Stimulated activated CD8-positive, alpha-beta memory T cell treated with anti-CD3 and anti-CD28 coated beads, Interleukin-7, amount 100 ng/mL, for 1 hour (primary cell): ENCODE data around the gene RAD9A.
A peak's percentile ranks its signal among the peaks of the same experiment; 100 is the strongest.
"Not testable (repeated sequence)": the region's sequence is repeated elsewhere in the genome, so short reads cannot be mapped to it uniquely, and the experiment has no call there.

ENCODE experiments used
- DNase-seq, 2 donors: peaks; one replicate each; pipeline ENCODE4 v3.0.0-alpha.2; 2020; ENCODE audit warnings: low read depth in 2 of 2

RAD9A gene

DNA sequence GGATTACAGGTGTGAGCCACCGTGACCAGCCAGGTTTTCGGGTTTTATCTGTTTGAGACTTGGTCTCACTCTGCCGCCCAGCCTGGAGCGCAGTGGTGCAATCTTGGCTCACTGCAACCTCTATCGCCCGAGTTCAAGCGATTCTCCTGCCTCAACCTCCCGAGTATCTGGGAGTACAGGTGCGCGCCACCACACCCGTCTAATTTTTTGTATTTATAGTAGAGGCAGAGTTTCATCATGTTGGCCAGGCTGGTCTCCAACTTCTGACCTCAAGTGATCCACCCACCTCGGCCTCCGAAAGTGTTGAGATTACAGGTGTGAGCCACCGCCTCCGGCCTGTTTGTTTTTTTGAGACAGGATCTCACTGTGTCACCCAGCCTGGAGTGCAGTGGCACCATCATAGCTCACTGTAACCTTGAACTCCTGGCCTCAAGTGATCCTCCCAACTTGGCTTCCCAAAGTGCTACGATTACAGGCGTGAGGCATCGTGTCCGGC lies 35.6 kb downstream of the RAD9A start:
- DNase-seq = not testable (repeated sequence)

DNA sequence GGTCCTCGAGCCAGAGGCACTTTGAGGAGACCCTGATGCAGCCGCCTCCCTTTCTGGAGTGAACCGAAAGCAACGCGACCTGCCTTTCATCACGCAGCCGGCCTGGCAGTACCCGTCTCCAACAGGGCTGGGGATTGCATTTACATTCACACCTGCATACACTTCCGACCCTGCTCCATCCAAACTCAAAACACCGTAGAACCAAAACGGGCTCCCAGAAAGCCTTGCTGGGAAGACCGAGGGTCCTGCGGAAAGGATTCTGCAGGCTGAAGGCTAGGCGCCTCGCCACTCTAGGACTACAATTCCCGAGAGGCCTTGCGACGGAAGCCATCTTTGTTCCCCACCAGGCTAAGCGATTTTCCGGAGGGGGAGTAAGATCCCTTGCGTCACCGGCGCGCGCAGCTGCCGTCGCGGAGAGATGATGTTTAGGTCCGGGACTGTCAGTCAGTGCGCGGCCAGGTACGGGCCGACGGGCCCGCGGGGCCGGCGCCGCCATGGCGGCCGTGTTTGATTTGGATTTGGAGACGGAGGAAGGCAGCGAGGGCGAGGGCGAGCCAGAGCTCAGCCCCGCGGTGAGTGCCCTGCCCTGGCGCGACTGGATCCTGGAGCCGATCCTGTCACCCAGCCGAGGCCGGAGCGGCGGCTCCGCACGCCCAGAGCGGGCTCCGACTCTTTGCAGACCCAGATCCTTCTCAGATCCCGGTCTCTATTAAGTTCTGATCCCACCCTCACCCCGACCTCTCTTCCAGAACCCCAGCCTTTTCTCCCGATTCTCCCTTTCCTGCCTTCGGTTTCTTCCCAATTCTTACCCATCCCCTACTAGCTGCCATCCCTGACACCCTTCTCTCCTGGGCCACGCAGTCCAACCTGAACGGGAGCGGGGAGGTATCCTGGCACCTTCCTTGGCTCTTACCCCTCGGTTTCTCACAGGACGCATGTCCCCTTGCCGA lies 36.5 kb downstream of the RAD9A start, which contains the start of gene RPS6KB2:
Gene RPS6KB2, plus strand, starts transcription at position 443 of the 950 bp plus-strand sequence. Its CDS starts 52 bp downstream, at position 495.
- peak; percentile 99 to 100 for DNase-seq

DNA sequence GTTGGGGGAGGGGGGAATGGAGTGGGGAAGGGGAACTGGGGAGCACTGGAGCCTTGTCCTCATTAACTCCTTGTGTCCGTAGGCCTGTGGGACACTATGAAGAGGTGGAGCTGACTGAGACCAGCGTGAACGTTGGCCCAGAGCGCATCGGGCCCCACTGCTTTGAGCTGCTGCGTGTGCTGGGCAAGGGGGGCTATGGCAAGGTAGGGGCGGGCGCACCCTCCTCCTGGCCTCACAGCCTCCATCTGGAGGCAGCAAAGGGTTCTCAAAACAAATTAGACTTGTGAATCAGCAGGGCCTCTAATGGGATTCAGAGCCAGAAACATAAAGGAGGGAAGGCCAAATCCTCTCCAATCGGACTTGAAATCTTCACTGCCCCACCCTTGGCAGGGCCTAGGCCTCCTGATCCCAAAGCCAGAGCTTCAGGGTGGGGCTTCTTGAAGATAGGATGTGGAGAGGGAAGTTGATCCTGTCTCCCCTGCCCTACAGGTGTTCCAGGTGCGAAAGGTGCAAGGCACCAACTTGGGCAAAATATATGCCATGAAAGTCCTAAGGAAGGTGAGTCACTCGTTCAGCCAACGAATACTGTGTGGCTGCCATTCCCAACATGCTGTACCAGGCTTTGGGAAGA lies 37.4 kb downstream of the RAD9A start:
- DNase-seq = no peak

DNA sequence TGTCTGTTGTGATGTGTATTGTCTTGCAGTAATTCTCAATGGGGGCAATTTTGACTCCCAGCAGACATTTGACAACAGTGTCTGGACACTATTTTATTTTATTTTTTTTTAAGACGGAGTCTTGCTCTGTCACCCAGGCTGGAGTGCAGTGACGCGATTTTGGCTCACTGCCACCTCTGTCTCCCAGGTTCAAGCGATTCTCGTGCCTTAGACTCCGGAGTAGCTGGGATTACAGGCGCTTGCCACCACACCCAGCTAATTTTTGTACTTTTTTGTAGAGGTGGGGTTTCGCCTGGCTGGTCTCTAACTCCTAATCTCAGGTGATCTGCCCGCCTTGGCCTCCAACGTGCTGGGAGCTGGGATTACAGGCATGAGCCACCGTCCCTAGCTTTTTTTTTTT lies 37.9 kb downstream of the RAD9A start:
- DNase-seq = no peak

DNA sequence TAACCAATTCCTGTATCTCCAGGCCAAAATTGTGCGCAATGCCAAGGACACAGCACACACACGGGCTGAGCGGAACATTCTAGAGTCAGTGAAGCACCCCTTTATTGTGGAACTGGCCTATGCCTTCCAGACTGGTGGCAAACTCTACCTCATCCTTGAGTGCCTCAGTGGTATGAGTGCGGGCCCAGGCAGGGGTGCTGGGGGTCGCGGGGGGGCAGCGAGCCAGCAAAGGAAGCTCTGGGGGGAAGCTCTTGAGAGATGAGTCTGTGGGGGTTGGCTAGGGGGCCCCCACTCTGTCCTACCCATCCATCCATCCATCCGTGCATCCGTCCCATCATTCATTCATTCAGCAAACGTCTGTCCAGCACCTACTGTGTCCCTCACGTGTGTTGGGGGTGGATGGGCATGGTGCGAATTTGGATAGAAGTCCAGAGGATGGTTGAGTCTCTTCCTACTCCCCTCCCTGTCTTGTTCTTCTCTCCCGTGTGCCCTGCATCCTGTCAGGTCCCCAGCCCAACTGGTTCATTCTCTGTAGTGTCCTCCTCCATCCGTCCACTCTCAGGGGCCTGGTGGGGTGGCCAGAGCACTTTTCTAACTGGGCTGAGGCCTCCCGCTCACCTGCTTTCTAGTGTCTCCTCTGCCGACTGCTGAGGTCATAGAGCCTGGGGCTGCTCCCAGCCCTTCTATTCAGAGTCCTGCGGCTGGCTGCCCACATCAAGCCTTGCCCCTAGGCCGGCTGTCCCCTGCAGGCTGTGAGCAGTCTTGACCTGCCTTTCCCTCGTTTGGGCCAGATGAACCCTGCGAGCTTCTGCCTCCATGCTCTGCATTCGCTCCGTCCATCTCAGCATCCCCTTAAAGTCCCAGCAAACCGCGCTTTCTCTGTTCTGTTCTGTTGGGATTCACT lies 39.8 kb downstream of the RAD9A start:
- DNase-seq = no peak

DNA sequence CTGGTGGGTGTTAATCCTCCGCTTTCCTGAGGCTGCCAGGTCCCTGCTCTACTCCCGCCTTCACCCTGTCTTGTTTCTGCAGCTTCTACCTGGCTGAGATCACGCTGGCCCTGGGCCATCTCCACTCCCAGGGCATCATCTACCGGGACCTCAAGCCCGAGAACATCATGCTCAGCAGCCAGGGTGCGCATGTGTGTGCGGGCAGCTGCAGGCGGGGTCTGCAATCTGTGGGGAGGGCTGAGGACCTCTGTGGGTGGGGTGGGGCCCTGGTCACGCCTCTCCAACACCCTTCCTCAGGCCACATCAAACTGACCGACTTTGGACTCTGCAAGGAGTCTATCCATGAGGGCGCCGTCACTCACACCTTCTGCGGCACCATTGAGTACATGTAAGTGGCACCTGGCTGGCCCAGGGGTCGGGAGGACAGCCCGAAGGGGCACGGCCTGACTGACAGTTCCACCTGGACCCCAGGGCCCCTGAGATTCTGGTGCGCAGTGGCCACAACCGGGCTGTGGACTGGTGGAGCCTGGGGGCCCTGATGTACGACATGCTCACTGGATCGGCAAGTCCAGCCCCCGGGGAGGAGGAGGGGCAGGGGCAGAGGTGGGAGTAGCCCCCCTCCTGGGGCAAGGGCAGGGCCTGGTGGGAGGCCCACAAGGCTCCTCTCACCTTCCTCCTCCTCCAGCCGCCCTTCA lies 41.0 kb downstream of the RAD9A start:
- no peak for DNase-seq

DNA sequence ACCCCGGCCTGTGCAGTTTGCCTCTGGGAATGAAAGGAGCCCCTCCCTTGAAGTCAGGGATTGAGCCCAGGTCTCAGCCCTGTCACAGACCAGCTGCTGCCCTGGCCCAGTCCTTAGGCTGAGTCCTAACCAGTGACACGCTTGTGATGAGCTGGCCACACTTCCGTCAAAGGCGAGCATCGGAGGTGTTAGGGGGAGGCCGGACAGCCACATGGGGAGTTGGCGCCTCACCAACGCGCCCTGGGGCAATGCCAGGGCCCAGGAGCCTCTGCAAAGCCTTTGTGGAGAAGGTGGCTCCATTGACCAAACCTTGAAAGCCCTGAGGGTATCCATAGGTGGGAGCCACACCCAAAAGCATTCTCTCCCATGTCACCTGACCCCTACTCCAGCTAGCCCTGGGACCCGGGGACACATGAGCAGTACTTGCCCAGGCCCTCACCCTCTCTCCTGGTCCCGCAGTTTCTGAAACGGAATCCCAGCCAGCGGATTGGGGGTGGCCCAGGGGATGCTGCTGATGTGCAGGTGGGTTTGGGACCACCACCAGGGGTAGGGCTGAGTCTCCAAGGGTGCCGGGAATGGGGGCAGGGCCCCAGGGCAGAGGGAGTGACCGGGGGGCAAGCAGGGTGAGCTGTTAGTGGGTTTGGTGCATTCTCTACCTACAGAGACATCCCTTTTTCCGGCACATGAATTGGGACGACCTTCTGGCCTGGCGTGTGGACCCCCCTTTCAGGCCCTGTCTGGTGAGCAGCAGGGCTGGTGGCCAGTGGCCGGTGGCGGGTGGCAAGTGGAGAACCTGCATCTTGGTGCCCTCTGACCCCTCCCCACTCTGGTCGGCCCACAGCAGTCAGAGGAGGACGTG lies 42.0 kb downstream of the RAD9A start:
- DNase-seq = no peak

DNA sequence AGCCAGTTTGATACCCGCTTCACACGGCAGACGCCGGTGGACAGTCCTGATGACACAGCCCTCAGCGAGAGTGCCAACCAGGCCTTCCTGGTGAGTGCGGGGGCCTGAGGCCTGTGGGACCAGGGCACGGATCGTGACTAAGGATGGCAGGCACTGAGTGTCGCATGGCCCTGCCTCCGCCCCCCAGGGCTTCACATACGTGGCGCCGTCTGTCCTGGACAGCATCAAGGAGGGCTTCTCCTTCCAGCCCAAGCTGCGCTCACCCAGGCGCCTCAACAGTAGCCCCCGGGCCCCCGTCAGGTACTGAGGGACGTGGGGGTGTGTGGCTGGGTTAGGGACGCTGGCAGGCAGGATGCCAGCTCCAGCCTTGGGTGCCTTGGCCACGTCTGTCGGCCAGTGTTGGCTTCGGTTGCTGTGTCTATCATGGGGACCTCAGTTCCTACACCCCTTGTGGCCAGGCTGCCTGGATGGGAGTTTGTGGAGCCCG lies 42.7 kb downstream of the RAD9A start:
- no peak for DNase-seq

DNA sequence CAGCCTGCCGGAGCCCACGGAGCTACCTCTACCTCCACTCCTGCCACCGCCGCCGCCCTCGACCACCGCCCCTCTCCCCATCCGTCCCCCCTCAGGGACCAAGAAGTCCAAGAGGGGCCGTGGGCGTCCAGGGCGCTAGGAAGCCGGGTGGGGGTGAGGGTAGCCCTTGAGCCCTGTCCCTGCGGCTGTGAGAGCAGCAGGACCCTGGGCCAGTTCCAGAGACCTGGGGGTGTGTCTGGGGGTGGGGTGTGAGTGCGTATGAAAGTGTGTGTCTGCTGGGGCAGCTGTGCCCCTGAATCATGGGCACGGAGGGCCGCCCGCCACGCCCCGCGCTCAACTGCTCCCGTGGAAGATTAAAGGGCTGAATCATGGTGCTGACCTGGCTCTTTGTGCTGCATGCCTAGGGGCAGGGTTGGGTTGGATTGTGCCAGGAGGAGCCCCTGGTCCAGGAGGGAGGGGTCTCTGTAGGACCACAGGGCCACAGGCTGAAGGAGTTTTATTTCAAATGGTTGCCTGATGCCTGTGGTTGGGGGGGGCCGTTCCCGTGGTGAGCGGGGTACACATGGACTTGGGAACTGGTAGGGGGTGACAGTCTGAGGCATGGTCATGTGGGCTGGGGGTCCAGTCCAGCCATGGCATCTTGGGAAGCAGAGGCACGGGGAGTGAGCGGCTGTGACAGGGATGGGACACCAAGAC lies 43.4 kb downstream of the RAD9A start:
- no peak for DNase-seq

DNA sequence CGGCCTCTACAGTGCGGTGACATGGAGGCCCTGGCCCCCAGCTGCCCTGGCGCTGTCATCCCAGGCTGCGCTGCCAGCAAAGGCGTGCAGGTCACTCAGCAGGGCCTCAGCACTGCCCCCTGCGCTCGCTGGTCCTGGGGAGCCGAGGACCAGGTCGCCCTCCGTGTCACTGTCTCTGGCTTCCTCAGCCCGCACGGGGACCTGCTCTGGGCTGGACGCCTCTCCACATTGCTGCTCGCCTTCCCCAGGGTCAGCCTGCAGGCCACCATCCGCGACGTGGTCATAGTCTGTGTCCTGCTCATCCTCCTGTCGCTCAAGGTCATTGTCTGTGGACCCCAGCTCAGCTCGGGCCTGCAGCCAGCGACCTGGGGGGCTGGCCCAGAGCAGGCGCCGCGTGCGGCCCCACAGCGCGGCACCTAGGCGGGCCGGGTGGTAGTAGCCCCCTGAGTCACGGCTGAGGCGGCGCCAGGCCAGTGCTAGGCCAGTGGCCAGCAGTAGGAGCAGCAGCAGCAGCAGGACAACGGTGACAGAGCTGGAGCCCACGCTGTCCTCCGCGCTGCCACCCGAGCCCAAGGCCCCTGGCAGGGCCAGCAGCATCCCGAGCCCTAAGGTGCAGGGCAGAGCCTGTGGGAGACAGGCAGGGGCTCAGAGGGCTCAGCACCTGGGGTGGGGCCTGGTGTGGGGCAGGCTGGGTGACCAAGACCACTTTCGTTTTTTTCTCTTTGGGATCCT lies 44.1 kb downstream of the RAD9A start:
- no peak for DNase-seq

DNA sequence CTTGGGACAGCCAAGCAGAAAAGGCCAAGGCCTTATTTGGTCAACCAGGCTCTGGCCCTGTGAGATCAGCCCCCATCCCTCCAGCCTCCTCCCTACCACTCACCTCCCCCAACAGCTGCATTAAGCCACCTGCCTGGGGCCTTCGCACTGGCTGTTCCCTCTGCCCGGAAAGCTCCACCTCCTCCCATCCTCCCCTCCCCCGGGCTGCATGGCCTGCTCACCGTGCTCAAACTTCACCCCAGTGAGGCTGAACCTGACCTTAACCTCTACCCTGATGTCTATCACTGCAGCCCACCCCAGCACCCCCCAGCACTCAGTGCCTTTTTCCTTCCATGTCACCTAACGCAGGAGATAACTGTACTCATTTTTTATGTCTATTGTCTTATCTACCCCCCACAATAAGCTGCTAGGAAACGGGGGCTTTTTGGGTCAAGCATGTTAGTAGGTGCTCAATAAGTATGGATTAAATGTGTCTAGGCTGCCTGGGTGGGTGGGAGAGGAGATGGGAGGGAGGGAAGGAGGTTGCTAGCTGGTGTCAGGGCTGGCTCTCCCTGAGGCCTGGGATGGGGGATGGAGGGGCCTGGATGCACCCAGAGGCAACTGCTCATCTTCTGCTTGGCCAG lies 44.8 kb downstream of the RAD9A start:
- no peak for DNase-seq

DNA sequence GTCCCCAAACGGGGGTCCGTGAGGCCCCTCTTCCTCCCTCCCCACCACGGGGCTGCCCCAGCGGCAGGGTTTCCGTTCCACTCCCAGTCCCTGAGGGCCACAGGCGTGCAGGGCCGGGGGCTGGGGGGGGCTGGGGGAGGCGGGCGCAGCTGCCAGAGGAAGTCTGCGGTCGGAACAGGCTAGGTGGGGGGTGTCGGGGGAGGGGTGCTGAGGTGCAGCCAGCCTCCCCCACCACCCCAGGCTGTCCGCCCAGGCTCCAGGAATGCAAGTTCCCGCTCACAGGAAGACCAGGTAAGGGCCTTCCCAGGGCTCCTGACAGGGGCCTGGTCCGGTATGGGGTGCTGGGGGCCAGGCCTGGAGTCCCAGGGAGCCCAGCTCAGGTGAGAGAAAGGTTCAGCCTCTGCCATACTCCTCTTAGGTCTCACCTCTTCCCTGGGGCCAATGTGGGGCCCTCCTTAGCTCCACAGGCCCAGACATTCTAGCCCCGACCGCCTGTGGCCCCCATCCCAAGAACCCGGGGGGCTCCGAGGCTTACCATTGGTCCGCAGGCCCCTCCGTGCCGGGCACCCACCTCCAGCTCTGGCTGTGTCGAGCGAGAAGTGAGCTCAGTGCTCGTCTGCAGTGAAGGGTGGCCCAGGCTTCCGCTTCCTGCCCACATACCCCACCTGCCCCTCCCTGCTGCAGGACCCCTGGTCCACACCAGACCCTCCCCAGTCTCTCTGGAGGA lies 45.5 kb downstream of the RAD9A start, which contains the start of gene PTPRCAP:
Gene PTPRCAP, minus strand, starts transcription at position 601 of the 727 bp plus-strand sequence. Its CDS starts 63 bp downstream, at position 538.
- DNase-seq = peak; percentile 57 to 64

DNA sequence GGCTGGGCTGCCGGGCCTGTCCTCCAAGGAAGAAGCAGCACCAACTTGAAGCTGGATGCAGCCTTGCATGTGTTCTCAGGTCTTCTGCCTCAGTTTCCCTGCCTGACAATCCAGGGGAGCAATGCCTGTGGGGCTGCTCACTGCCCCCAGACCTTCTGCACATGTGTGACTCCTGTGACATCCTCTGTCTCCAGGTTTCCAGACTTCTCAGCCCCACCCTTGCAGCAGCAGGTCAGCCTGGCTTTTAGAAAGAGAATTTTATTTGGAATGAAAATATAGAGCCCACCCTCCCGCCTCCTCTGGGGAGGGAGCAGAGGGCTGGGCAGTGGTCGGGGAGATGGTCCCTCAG lies 46.0 kb downstream of the RAD9A start:
- no peak for DNase-seq

DNA sequence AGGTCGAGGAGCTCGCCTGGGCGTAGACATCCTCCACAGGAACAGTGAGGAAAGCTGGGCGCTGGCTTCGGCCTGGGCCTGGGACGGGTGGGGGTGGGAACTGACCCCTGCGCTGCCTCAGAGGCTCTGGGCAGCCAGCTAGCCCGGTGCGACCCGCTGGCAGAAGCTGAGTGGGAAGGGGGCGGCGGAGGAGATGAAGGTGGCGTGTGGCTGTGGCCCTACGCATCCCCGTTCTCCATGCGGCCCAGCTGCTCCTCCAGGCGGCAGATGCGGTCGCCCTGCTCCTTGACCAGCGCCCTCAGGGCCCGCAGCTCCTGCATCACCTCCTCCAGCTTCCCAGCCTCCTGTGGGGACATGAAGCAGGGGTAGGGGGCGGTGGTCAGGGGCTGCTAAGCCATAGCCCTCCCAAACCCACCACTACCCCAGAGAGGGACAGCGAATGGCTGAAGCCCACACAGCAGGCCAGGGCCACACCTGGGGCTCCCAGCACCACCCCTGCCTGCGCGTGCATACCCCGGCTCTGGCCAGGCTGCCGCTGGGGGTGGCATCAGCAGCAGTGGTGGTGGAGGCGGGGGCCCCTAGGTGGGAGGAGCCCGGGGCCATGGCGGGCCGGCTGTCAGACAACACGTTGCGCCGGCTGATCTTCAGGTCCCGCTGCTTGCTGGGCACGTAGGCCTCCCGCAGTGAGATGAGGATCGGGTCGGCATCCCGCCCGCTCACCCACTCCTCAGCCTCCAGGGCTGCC lies 46.5 kb downstream of the RAD9A start:
- peak in 1 of 2 donors; percentile 49 for DNase-seq

DNA sequence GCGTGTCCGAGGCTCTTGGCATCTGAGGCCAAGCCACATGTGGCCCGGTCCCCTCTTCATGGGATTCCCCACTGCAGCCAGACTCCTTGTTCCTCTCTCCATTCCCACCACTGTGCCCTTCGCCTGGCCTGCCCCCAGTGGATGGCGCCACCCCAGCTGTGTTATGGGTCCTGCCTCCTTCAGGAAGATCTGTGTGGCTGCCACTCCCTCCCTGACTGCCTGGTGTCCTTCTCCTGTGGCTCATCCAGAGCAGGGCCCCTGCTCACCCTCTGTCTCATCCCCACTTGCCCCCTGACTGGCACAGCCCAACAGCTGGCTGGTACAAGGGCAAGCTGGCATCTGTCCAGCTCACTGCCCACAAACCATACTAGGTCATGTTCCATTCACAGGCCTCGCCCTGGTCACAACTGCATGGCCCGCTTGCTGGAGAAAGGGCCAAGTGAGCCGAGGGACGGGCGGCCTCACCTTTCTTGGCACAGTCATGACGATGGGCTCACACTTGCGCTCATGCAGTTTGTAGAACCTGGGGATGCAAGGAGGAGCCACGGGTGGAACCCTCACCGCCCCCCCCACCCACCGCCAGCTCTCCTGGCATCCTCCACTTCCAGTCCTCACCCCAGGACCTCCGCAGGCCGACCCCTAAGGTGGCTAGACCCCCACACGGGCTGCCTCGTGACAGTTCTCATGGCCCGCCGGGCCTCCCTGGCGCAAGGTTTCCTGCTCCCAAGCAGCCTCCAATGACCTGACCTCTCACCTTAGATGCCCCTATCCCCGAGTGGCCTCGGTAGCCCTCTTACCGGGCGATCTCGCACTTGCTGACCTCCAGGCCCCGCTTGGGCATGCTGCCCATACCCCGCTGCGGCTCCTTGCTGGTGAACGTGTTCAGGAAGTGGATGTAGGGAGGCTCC lies 47.8 kb downstream of the RAD9A start:
- DNase-seq = no peak
